ENCODE data around the gene PAH.

DNA sequence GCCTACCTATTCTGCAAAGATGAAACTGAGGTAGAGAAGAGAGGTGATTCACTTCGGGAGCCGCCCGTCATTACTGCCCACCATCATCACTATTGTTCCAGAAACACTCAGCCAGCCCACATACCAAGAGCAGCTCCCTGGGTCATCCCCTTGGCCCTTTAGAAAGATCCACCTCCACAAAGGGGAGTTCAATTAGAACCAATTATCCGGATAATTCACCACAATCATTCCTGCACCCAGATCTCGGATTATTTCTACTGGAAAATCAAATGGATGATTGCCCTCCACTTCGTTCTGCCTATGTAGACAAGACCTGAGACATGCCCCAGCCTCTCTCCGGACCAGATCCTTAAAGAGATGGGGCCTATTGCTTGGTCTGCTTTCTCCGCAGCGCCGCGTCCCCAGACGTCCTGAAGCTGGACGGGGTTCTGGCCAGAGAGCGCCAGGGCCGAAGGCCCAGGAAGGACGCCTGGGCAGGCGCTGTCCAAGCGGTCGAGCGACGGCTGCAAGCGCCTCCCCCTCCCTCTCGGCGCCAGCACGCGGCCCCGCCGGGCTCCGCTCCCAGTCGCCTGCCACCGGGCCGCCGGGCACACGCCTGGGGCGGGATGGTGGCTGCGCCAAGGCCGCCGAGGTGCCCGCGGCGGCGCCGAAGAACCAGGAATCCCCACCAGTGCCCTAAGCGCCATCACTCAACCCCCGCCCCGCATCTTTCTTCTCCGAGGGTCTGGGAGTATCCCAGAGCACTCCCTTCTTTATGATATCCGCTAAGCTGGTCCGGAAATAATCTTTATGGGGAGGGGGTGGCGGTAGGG lies 39.1 kb upstream of the PAH start:
- TF ChIP-seq POLR2AphosphoS5 (IDR thresholded peaks at IDR 0.05) (no peak), EP300 (IDR thresholded peaks at IDR 0.05; ENCODE audit: low read depth) (no peak)
- TF ChIP-seq, protein P1, sequence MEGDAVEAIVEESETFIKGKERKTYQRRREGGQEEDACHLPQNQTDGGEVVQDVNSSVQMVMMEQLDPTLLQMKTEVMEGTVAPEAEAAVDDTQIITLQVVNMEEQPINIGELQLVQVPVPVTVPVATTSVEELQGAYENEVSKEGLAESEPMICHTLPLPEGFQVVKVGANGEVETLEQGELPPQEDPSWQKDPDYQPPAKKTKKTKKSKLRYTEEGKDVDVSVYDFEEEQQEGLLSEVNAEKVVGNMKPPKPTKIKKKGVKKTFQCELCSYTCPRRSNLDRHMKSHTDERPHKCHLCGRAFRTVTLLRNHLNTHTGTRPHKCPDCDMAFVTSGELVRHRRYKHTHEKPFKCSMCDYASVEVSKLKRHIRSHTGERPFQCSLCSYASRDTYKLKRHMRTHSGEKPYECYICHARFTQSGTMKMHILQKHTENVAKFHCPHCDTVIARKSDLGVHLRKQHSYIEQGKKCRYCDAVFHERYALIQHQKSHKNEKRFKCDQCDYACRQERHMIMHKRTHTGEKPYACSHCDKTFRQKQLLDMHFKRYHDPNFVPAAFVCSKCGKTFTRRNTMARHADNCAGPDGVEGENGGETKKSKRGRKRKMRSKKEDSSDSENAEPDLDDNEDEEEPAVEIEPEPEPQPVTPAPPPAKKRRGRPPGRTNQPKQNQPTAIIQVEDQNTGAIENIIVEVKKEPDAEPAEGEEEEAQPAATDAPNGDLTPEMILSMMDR (IDR thresholded peaks at IDR 0.05), result no peak

All from transverse colon (tissue), 4 donors.